NB4 (cell line): ENCODE measurements around the gene SMYD2.

ENCODE experiments used
- DNase-seq: peaks from one replicate; pipeline ENCODE4 v3.0.0; 2010; ENCODE audit warnings: low read depth
- H3K4me3 ChIP-seq: one replicate; pipeline ENCODE4 v1.5.1; 2011; ENCODE audit warnings: mild to moderate bottlenecking, low read depth, low read length, moderate library complexity
- MAX ChIP-seq: IDR thresholded peaks from 2 replicates; pipeline ENCODE4 v1.6.1; 2011; ENCODE audit warnings: low read depth, low read length
- MYC ChIP-seq: IDR thresholded peaks from 2 replicates; pipeline ENCODE4 v1.6.1; 2011; ENCODE audit warnings: low read depth, low read length
- POLR2A ChIP-seq: IDR thresholded peaks from 2 replicates; pipeline ENCODE4 v1.6.1; 2011; ENCODE audit warnings: mild to moderate bottlenecking; ENCODE audit not compliant: insufficient read length; ENCODE audit errors: extremely low read depth
- TF ChIP-seq, protein P1 (sequence below): IDR thresholded peaks from one replicate; pipeline ENCODE4 v1.5.1; 2012; ENCODE audit warnings: low read depth, low read length

The SMYD2 gene

DNA sequence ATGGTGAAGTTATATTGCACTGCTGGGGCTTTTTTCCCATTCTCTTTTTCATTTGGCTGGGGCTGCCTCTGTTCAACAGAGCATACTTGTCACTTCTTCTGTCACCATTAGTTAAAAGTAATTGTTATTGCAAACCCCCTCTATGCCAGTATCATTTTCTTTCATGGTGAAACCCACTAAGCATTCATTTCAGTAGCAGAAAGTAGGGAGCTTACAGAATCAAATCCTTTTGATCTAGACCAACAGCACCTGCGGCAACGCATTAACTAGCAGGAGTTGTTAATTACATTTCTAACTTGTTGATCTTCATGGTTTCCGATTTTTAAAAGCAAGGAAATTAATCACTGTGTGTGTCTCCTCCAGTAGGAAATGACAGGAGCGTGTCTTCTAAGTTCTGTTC is 15.0 kb downstream of the SMYD2 start:
- H3K4me3 ChIP-seq, result no peak overlapping the region
- TF ChIP-seq POLR2A (no peak), MYC (no peak), MAX (no peak)
- TF ChIP-seq, protein P1, sequence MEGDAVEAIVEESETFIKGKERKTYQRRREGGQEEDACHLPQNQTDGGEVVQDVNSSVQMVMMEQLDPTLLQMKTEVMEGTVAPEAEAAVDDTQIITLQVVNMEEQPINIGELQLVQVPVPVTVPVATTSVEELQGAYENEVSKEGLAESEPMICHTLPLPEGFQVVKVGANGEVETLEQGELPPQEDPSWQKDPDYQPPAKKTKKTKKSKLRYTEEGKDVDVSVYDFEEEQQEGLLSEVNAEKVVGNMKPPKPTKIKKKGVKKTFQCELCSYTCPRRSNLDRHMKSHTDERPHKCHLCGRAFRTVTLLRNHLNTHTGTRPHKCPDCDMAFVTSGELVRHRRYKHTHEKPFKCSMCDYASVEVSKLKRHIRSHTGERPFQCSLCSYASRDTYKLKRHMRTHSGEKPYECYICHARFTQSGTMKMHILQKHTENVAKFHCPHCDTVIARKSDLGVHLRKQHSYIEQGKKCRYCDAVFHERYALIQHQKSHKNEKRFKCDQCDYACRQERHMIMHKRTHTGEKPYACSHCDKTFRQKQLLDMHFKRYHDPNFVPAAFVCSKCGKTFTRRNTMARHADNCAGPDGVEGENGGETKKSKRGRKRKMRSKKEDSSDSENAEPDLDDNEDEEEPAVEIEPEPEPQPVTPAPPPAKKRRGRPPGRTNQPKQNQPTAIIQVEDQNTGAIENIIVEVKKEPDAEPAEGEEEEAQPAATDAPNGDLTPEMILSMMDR, result no peak
- DNase-seq, result no peak

DNA sequence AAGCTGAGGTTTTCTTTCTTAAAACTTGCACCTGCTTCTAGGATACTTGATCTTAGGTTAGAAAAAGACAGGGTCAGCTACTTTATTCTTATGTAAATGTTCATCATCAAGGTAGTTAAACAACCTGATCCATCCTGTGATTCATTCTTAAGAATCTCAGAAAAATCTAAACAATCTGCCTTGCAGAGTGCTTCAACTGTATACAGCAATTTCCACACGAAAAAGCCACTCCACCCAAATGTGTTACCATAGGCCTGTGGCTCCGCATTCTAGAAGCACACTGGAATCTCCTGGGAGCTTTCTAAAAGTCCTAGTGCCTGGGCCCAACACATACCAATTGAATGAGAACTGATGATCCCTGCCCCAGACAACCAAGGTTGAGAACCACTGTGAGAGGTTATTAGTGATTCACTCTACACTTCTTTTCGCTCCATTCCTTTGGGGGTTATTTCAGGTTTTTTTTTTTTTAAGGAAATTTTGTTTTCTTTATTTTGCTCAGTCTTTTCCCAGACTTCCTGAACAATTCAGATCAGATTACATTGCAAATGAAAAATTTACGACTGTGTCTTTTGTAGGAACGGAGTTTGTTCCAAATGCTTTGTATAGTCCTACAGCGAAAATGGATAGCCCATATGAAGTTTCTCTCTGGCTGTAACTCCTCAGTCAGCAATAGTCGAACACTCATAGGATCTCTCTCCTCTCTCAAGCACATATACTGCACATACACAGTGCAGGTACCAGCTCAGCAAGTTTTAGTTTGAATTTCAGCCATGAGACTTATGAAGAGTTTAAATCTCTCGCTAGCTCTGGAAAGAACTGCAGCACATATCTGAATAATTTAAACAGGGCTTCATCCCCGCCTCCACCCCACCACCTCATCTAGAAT is 16.1 kb downstream of the SMYD2 start:
- no peak overlapping the region for H3K4me3 ChIP-seq
- no peak for DNase-seq
- TF ChIP-seq MYC, result no peak
- TF ChIP-seq, protein P1, result no peak
- no peak for TF ChIP-seq MAX
- no peak for TF ChIP-seq POLR2A

DNA sequence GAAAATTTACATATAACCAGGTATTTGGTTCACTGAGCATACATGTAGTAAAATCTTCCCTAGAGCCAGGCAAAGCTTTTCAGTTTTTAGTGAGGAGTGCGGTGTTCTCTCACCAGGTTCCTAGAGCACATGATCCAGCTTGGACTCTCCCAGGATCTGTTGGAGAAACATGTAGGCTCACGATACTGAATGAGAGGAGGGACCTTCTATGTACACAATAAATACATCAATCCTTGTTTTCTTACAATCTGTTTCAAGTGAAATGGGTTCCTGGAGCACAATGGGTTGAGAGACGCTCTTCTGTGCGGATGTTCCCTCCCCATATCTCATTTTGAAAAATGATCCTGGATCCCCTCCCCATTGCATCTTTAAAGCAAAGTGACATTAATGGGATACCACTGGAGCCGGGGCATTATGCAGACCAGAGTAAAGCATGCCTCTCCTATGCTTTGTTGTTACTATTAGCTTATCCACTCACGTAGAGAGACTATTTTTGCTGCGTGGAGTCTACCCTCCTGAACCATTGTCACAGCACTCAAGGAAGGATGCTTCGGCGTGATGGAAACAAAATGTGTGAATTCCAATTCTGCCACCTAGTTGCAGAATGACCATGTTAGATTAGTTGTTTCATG is 19.3 kb downstream of the SMYD2 start:
- TF ChIP-seq, protein P1, result no peak
- no peak for TF ChIP-seq POLR2A
- TF ChIP-seq MYC, result no peak
- no peak for TF ChIP-seq MAX
- no peak for DNase-seq

GRCh38 chr1:214301526-214301925 is 20.6 kb downstream of the SMYD2 start:
- TF ChIP-seq, protein P1, result no peak
- no peak for TF ChIP-seq MAX
- no peak for TF ChIP-seq MYC
- no peak for TF ChIP-seq POLR2A
- DNase-seq, result no peak
- no peak overlapping the region for H3K4me3 ChIP-seq

More for the DNA sequence above, 19.3 kb downstream of the SMYD2 start:
- no peak overlapping the region for H3K4me3 ChIP-seq

DNA sequence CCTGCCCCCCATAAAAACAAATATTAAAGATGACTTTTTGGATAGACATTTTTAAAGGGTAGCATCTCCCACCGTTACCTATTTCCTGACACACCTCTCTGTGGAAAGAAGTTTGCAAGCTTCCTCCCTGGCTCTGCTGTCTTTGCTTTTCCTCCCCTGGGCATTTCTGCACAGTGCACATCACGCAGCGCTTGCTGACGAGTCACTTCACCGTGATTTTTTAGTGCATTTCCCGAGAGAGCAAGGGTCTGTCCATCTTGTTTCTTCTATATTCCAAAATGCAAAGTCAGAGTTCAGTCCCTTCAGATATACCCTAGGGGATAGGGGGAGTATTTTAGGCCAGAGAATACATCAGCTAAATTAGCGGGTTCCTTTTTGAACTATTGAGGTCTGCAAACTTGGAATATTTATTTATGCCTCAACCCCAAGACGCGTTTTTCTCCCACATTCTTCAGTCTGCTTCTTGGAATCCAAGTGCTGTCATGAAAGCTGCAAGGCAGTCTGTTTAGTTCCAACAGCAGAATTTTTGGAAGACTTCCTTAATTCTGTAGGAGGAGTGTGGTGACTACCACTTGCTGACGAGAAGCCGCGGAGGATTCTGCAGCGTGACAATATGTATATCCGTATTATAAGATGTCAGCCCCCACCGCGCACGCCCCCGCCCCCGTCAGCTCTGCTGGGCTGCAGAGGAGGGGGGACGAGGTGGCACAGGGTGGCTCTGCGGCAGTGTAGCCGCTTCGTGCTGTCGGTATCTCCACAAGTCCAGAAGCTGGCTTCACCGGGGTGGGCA is 22.4 kb downstream of the SMYD2 start:
- no peak for TF ChIP-seq POLR2A
- TF ChIP-seq, protein P1, result no peak
- TF ChIP-seq MYC, result no peak
- no peak for TF ChIP-seq MAX
- no peak overlapping the region for H3K4me3 ChIP-seq
- DNase-seq, result peak; percentile 35
